SK-N-SH treated with all-trans-retinoic acid at 6 μM for 48 hours (cell line): ENCODE data around the gene ADORA3.

ENCODE experiments used
- ATAC-seq: fragments of 200-7000 bp; cut with Tn5 transposase; 3 replicates; pipeline ENCODE4 v1.9.1; 2020; ENCODE audit warnings: mild to moderate bottlenecking, moderate library complexity
- ARNTL ChIP-seq: fragments of 450-650 bp; formaldehyde crosslinking; IDR thresholded peaks from 2 replicates; pipeline ENCODE4 v1.5.0; 2020; ENCODE audit warnings: low read depth, mild to moderate bottlenecking, moderate library complexity, borderline replicate concordance
- BACH2 ChIP-seq: fragments of 250-450 bp; sonication (Bioruptor Pico); IDR thresholded peaks from 2 replicates; pipeline ENCODE4 v1.9.0; 2021; ENCODE audit warnings: mild to moderate bottlenecking, borderline replicate concordance
- CREB5 ChIP-seq: fragments of 250-450 bp; sonication (Bioruptor Pico); IDR thresholded peaks from 2 replicates; pipeline ENCODE4 v1.5.1; 2020; ENCODE audit warnings: low read depth, mild to moderate bottlenecking, moderate library complexity
- CSDC2 ChIP-seq: fragments of 250-450 bp; sonication (Bioruptor Pico); IDR thresholded peaks from 2 replicates; pipeline ENCODE4 v1.5.0; 2020; ENCODE audit warnings: mild to moderate bottlenecking, moderate library complexity
- ESRRG ChIP-seq: fragments of 250-450 bp; sonication (Bioruptor Pico); IDR thresholded peaks from 2 replicates; pipeline ENCODE4 v1.6.1; 2021; ENCODE audit warnings: mild to moderate bottlenecking
- GLIS3 ChIP-seq: fragments of 250-450 bp; sonication (Bioruptor Pico); IDR thresholded peaks from 2 replicates; pipeline ENCODE4 v1.5.0; 2020; ENCODE audit warnings: mild to moderate bottlenecking, moderate library complexity
- ISL1 ChIP-seq: fragments of 250-450 bp; sonication (Bioruptor Pico); IDR thresholded peaks from 2 replicates; pipeline ENCODE4 v2.1.2; 2022; ENCODE audit warnings: mild to moderate bottlenecking, moderate library complexity
- OSR1 ChIP-seq: fragments of 250-450 bp; sonication (Bioruptor Pico); IDR thresholded peaks from 2 replicates; pipeline ENCODE4 v1.8.0; 2022; ENCODE audit warnings: moderate library complexity, mild to moderate bottlenecking, inconsistent platforms
- PATZ1 ChIP-seq: fragments of 250-450 bp; sonication (Bioruptor Pico); IDR thresholded peaks from 2 replicates; pipeline ENCODE4 v1.8.0; 2020; ENCODE audit warnings: mild to moderate bottlenecking, moderate library complexity, borderline replicate concordance
- POU6F1 ChIP-seq: fragments of 250-450 bp; sonication (Bioruptor Pico); IDR thresholded peaks from 2 replicates; pipeline ENCODE4 v1.8.0; 2021; ENCODE audit warnings: low read depth, mild to moderate bottlenecking, moderate library complexity, borderline replicate concordance
- PPARA ChIP-seq: fragments of 250-450 bp; sonication (Bioruptor Pico); IDR thresholded peaks from 2 replicates; pipeline ENCODE4 v1.5.0; 2020; ENCODE audit warnings: mild to moderate bottlenecking, borderline replicate concordance
- SNAI2 ChIP-seq: fragments of 250-450 bp; sonication (Bioruptor Pico); IDR thresholded peaks from 2 replicates; pipeline ENCODE4 v1.5.0; 2020; ENCODE audit warnings: mild to moderate bottlenecking, moderate library complexity
- TCF4 ChIP-seq: fragments of 250-450 bp; sonication (Bioruptor Pico); IDR thresholded peaks from 2 replicates; pipeline ENCODE4 v1.8.0; 2021; ENCODE audit warnings: mild to moderate bottlenecking, moderate library complexity, borderline replicate concordance
- TOX ChIP-seq: fragments of 250-450 bp; sonication (Bioruptor Pico); IDR thresholded peaks from 2 replicates; pipeline ENCODE4 v1.8.0; 2021; ENCODE audit warnings: mild to moderate bottlenecking, moderate library complexity, borderline replicate concordance
- TSHZ2 ChIP-seq: fragments of 250-450 bp; sonication (Bioruptor Pico); IDR thresholded peaks from 2 replicates; pipeline ENCODE4 v1.5.0; 2020; ENCODE audit warnings: mild to moderate bottlenecking, moderate library complexity
- ZC3H10 ChIP-seq: fragments of 250-450 bp; sonication (Bioruptor Pico); IDR thresholded peaks from 2 replicates; pipeline ENCODE4 v1.5.1; 2021; ENCODE audit warnings: mild to moderate bottlenecking, moderate library complexity
- ZFP3 ChIP-seq: fragments of 250-450 bp; sonication (Bioruptor Pico); IDR thresholded peaks from 2 replicates; pipeline ENCODE4 v1.5.0; 2020; ENCODE audit warnings: mild to moderate bottlenecking, moderate library complexity
- ZFP30 ChIP-seq: fragments of 450-650 bp; formaldehyde crosslinking; IDR thresholded peaks from 2 replicates; pipeline ENCODE4 v1.5.0; 2022; ENCODE audit warnings: mild to moderate bottlenecking, moderate library complexity
- ZNF565 ChIP-seq: fragments of 450-650 bp; formaldehyde crosslinking; conservative IDR thresholded peaks from 2 replicates; pipeline ENCODE4 v1.5.0; 2020; ENCODE audit warnings: low read depth, mild to moderate bottlenecking, moderate library complexity
- ZNF70 ChIP-seq: fragments of 450-650 bp; formaldehyde crosslinking; IDR thresholded peaks from 2 replicates; pipeline ENCODE4 v1.5.0; 2020; ENCODE audit warnings: mild to moderate bottlenecking, moderate library complexity
- ZNF8 ChIP-seq: fragments of 450-650 bp; formaldehyde crosslinking; IDR thresholded peaks from 2 replicates; pipeline ENCODE4 v1.5.0; 2020; ENCODE audit warnings: mild to moderate bottlenecking, moderate library complexity

ADORA3 gene

GRCh38 chr1:111512132-111512889, 8.9 kb upstream of the ADORA3 start:
- TF ChIP-seq PATZ1 (no peak), ESRRG (CRISPR knock-in tag) (no peak), ZNF8 (no peak), ARNTL (CRISPR knock-in tag) (no peak), ZNF70 (no peak), TSHZ2 (CRISPR knock-in tag) (no peak), BACH2 (CRISPR knock-in tag) (no peak), ZFP3 (CRISPR knock-in tag) (no peak), POU6F1 (CRISPR knock-in tag) (no peak)
- TF ChIP-seq, all 23 proteins: peak for 0

GRCh38 chr1:111511370-111511769, 7.9 kb upstream of the ADORA3 start:
- TF ChIP-seq OSR1 (CRISPR knock-in tag), result no peak
- no peak for TF ChIP-seq POU6F1 (CRISPR knock-in tag)
- no peak for TF ChIP-seq CSDC2
- TF ChIP-seq ISL1 (CRISPR knock-in tag), result no peak
- TF ChIP-seq ZC3H10 (CRISPR knock-in tag), result no peak
- TF ChIP-seq PPARA, result no peak
- TF ChIP-seq CREB5 (CRISPR knock-in tag), result no peak
- no peak for TF ChIP-seq PATZ1
- TF ChIP-seq TOX, result no peak
- TF ChIP-seq ZNF565 (CRISPR knock-in tag), result no peak
- ATAC-seq, result no peak

More at GRCh38 chr1:111512132-111512889, 8.9 kb upstream of the ADORA3 start:
- ATAC-seq, result no peak

GRCh38 chr1:111509997-111510375, 6.6 kb upstream of the ADORA3 start:
- ATAC-seq, result no peak
- TF ChIP-seq ARNTL (CRISPR knock-in tag) (no peak), SNAI2 (CRISPR knock-in tag) (no peak), ESRRG (CRISPR knock-in tag) (no peak), ZNF8 (no peak), GLIS3 (CRISPR knock-in tag) (no peak), PATZ1 (no peak), ZC3H10 (CRISPR knock-in tag) (no peak), TCF4 (CRISPR knock-in tag) (no peak), ISL1 (CRISPR knock-in tag) (no peak), CREB5 (CRISPR knock-in tag) (no peak), TOX (no peak), PPARA (no peak), ZFP30 (CRISPR knock-in tag) (no peak), OSR1 (CRISPR knock-in tag) (no peak), ZNF565 (CRISPR knock-in tag) (no peak)
